ENCODE results near the gene DAD1. TPM values are rescaled to one million over a fixed set of nuclear protein-coding genes. Genes with fewer than 3 reads are reported as not detected.
A peak's percentile ranks its signal among the peaks of the same experiment; 100 is the strongest.

Gene DAD1
- total RNA-seq, 2 experiments from 2014 or later, result 117 to 154 TPM

- peak overlapping the region; percentile 10 for H3K4me3 ChIP-seq (ENCODE audit: low read depth, low read length, poor library complexity, severe bottlenecking)
- H3K79me2 ChIP-seq (ENCODE audit: insufficient read depth, low read depth, low read length), result no peaks in the 10 kb centered on the region
- no TSS peak for BruUV-seq (replicated peaks)
- H3K9me3 ChIP-seq (ENCODE audit: low read length), result no peaks in the 10 kb centered on the region
- TF ChIP-seq CTCF (conservative IDR thresholded peaks at IDR 0.05; ENCODE audit: low read length), result no peak
- no peaks in the 10 kb centered on the region for H4K20me1 ChIP-seq (ENCODE audit: insufficient read depth, low read length)
- peaks cover 15% of the 10 kb centered on the region; the same call in 1 of the 2 replicates for H3K36me3 ChIP-seq (ENCODE audit: insufficient read depth, low read length)
- POLR2A ChIA-PET, result interaction anchor here (0.5 to 6.4 kb wide), 4 partner anchors 9 to 281 kb away, joined by 3 to 47 read pairs (median 3); partner anchors contain the start of gene DAD1
- peak overlapping the region; percentile 21 for H3K4me2 ChIP-seq (ENCODE audit: low read length)
- intact Hi-C loops (cut with micrococcal nuclease; ENCODE audit: unreplicated experiment), result no loop called here
- peak overlapping the region; percentile 32 for H3K27ac ChIP-seq (ENCODE audit: low read depth, low read length, poor library complexity, severe bottlenecking)
- CTCF ChIA-PET (ENCODE audit: unreplicated experiment), result interaction anchor here (0.5 kb wide), 1 partner anchor 17 kb away, joined by 3 read pairs; no protein-coding TSS in a partner anchor
- no peaks in the 10 kb centered on the region for H3K9me2 ChIP-seq (ENCODE audit: insufficient read depth, low read length)
- H3K4me1 ChIP-seq (ENCODE audit: insufficient read depth, low read length, poor library complexity, severe bottlenecking), result peaks cover 48% of the 10 kb centered on the region
- no peak overlapping the region; the same call in 1 of the 2 replicates for H2AFZ ChIP-seq (ENCODE audit: low read length)
- peak; percentile 29 for DNase-seq (ENCODE audit: low spot score)
Measured at GRCh38 chr14:22601996-22602395, 13.0 kb upstream of the DAD1 start.

GRCh38 chr14:22601456-22601855 lies 12.4 kb upstream of the DAD1 start:
- Histone ChIP-seq H3K9me3 (ENCODE audit: low read length) (no peaks in the 10 kb centered on the region), H3K4me1 (ENCODE audit: insufficient read depth, low read length, poor library complexity, severe bottlenecking) (peaks cover 48% of the 10 kb centered on the region), H3K4me2 (ENCODE audit: low read length) (peak overlapping the region; percentile 21), H3K4me3 (ENCODE audit: low read depth, low read length, poor library complexity, severe bottlenecking) (peak overlapping the region; percentile 10), H3K27ac (ENCODE audit: low read depth, low read length, poor library complexity, severe bottlenecking) (peak overlapping the region; percentile 32), H2AFZ (ENCODE audit: low read length) (no peak overlapping the region; the same call in 1 of the 2 replicates), H3K79me2 (ENCODE audit: insufficient read depth, low read depth, low read length) (no peaks in the 10 kb centered on the region), H4K20me1 (ENCODE audit: insufficient read depth, low read length) (no peaks in the 10 kb centered on the region), H3K36me3 (ENCODE audit: insufficient read depth, low read length) (peaks cover 15% of the 10 kb centered on the region; the same call in 1 of the 2 replicates), H3K9me2 (ENCODE audit: insufficient read depth, low read length) (no peaks in the 10 kb centered on the region)
- no peak for TF ChIP-seq EZH2phosphoT487 (IDR thresholded peaks at IDR 0.05; ENCODE audit: borderline replicate concordance, low read depth, low read length)
- no peak for TF ChIP-seq CTCF (conservative IDR thresholded peaks at IDR 0.05; ENCODE audit: low read length)
- no TSS peak for BruUV-seq (replicated peaks)
- ChIA-PET CTCF (ENCODE audit: unreplicated experiment) (interaction anchor here (0.5 kb wide), 2 partner anchors 17 to 219 kb away, joined by 3 to 5 read pairs; no protein-coding TSS in a partner anchor), POLR2A (interaction anchor here (0.5 to 6.4 kb wide), 4 partner anchors 10 to 280 kb away, joined by 3 to 47 read pairs (median 3); partner anchors contain the start of gene DAD1)
- intact Hi-C loops (cut with micrococcal nuclease; ENCODE audit: unreplicated experiment), result no loop called here
- DNase-seq (ENCODE audit: low spot score), result no peak

- intact Hi-C loops (cut with micrococcal nuclease; ENCODE audit: unreplicated experiment), result no loop called here
- no TSS peak for BruUV-seq (replicated peaks)
- DNase-seq (ENCODE audit: low spot score), result no peak
- Histone ChIP-seq H3K4me1 (ENCODE audit: insufficient read depth, low read length, poor library complexity, severe bottlenecking) (peaks cover 48% of the 10 kb centered on the region), H3K27ac (ENCODE audit: low read depth, low read length, poor library complexity, severe bottlenecking) (no peak overlapping the region), H3K36me3 (ENCODE audit: insufficient read depth, low read length) (peaks cover 15% of the 10 kb centered on the region; the same call in 1 of the 2 replicates), H2AFZ (ENCODE audit: low read length) (no peak overlapping the region), H3K4me2 (ENCODE audit: low read length) (peak overlapping the region; percentile 95), H3K9me3 (ENCODE audit: low read length) (no peaks in the 10 kb centered on the region), H3K4me3 (ENCODE audit: low read depth, low read length, poor library complexity, severe bottlenecking) (peak overlapping the region; percentile 88), H3K9me2 (ENCODE audit: insufficient read depth, low read length) (no peaks in the 10 kb centered on the region), H3K79me2 (ENCODE audit: insufficient read depth, low read depth, low read length) (no peaks in the 10 kb centered on the region), H4K20me1 (ENCODE audit: insufficient read depth, low read length) (no peaks in the 10 kb centered on the region)
- ChIA-PET CTCF (ENCODE audit: unreplicated experiment) (interaction anchor here (1.5 kb wide), 2 partner anchors 43 to 252 kb away, joined by 3 to 4 read pairs; no protein-coding TSS in a partner anchor), POLR2A (interaction anchor here (0.6 to 6.4 kb wide), 2 partner anchors 11 to 12 kb away, joined by 3 to 47 read pairs; partner anchors contain the start of gene DAD1)
- TF ChIP-seq EZH2phosphoT487 (IDR thresholded peaks at IDR 0.05; ENCODE audit: borderline replicate concordance, low read depth, low read length), result no peak
- no peak for TF ChIP-seq CTCF (conservative IDR thresholded peaks at IDR 0.05; ENCODE audit: low read length)
Measured at GRCh38 chr14:22600027-22600426, 11.0 kb upstream of the DAD1 start.

Data from OCI-LY7 (cell line).